Left ventricle myocardium superior (tissue), 1 donor: Measurements from ENCODE around the gene SEC31A. TPM values are rescaled to one million over a fixed set of nuclear protein-coding genes. Genes with fewer than 3 reads are reported as not detected.
"Not testable (repeated sequence)": the region's sequence is repeated elsewhere in the genome, so short reads cannot be mapped to it uniquely, and the experiment has no call there.

ENCODE experiments used
- ATAC-seq: fragments of 200-7000 bp; cut with Tn5 transposase; one replicate; pipeline ENCODE4 v1.9.1; 2020; ENCODE audit warnings: mild to moderate bottlenecking, moderate library complexity
- DNase-seq: peaks from one replicate; pipeline ENCODE4 v3.0.0-alpha.2; 2020
- intact Hi-C: fragments of 100-400 bp; cut with micrococcal nuclease; formaldehyde crosslinking; loops from one replicate; pipeline ENCODE4 v1.11.0; 2022
- total RNA-seq: library from RNA; stranded (reverse); fragmentation: NEBNext Ultra II Directional; extraction: Animal tissue kit (Norgen Biotek cat#: 25700); gene quantifications from one replicate; pipeline ENCODE4 v1.2.1, GENCODE V29; 2021
- donor health status: DM: no; HTN: yes; CAD: no; lungs with severe emphysema.

Gene SEC31A
- total RNA-seq, 1 donor from 2014 or later = 103 TPM

- intact Hi-C loops = no loop called here
- ATAC-seq (peak; percentile 68), DNase-seq (no peak)
Measured at GRCh38 chr4:82851885-82852750, 38.8 kb downstream of the SEC31A start.

GRCh38 chr4:82851318-82851717 is 39.6 kb downstream of the SEC31A start:
- intact Hi-C loops = no loop called here
- DNase-seq (no peak), ATAC-seq (no peak)

- intact Hi-C loops = no loop called here
- ATAC-seq (no peak), DNase-seq (no peak)
Measured at GRCh38 chr4:82850684-82851083, 40.3 kb downstream of the SEC31A start.

- ATAC-seq (no peak), DNase-seq (no peak)
- intact Hi-C loops = no loop called here
Measured at GRCh38 chr4:82848706-82849105, 42.2 kb downstream of the SEC31A start.

- DNase-seq (no peak), ATAC-seq (no peak)
- intact Hi-C loops = no loop called here
Measured at GRCh38 chr4:82842593-82842992, 48.4 kb downstream of the SEC31A start.

GRCh38 chr4:82839624-82840023 is 51.3 kb downstream of the SEC31A start:
- no peak for DNase-seq
- intact Hi-C loops = no loop called here
- no peak for ATAC-seq

- intact Hi-C loops = no loop called here
- DNase-seq (no peak), ATAC-seq (peak; percentile 99)
Measured at GRCh38 chr4:82833696-82834313, 57.1 kb downstream of the SEC31A start.

GRCh38 chr4:82833060-82833459 is 57.9 kb downstream of the SEC31A start:
- DNase-seq, intact Hi-C loops: not testable (repeated sequence)

GRCh38 chr4:82825425-82825824 is 65.5 kb downstream of the SEC31A start:
- intact Hi-C loops = loop anchor here (10.0 kb wide), 1 partner anchor 49 kb away; no protein-coding TSS in a partner anchor
- DNase-seq (no peak), ATAC-seq (no peak)

More at GRCh38 chr4:82833060-82833459, 57.9 kb downstream of the SEC31A start:
- not testable (repeated sequence) for ATAC-seq

GRCh38 chr4:82823062-82823461 is 67.9 kb downstream of the SEC31A start:
- intact Hi-C loops = loop anchor here (10.0 kb wide), 1 partner anchor 52 kb away; no protein-coding TSS in a partner anchor
- ATAC-seq (no peak), DNase-seq (no peak)

GRCh38 chr4:82820689-82821088 is 70.3 kb downstream of the SEC31A start:
- intact Hi-C loops = loop anchor here (10.0 kb wide), 1 partner anchor 54 kb away; no protein-coding TSS in a partner anchor
- ATAC-seq (no peak), DNase-seq (no peak)

- intact Hi-C loops = no loop called here
- DNase-seq (no peak), ATAC-seq (no peak)
Measured at GRCh38 chr4:82818664-82819662, 72.0 kb downstream of the SEC31A start.

GRCh38 chr4:82816874-82817273 is 74.1 kb downstream of the SEC31A start:
- DNase-seq, intact Hi-C loops, ATAC-seq: not testable (repeated sequence)

- DNase-seq (no peak), ATAC-seq (no peak)
- intact Hi-C loops = no loop called here
Measured at GRCh38 chr4:82814034-82814433, 76.9 kb downstream of the SEC31A start.

- ATAC-seq (no peak), DNase-seq (no peak)
- intact Hi-C loops = no loop called here
Measured at GRCh38 chr4:82811838-82812341, 79.1 kb downstream of the SEC31A start.

- DNase-seq (no peak), ATAC-seq (no peak)
- intact Hi-C loops = no loop called here
Measured at GRCh38 chr4:82811392-82811791, 79.6 kb downstream of the SEC31A start.

- intact Hi-C loops = no loop called here
- no peak for ATAC-seq
- no peak for DNase-seq
Measured at GRCh38 chr4:82810176-82810575, 80.8 kb downstream of the SEC31A start.

- ATAC-seq = no peak
- intact Hi-C loops = no loop called here
- DNase-seq = no peak
Measured at GRCh38 chr4:82809619-82810018, 81.3 kb downstream of the SEC31A start.

- DNase-seq (no peak), ATAC-seq (no peak)
- intact Hi-C loops = no loop called here
Measured at GRCh38 chr4:82803746-82804145, 87.2 kb downstream of the SEC31A start.
